NCI-H2196 treated with DMSO at 0.1 percent for 48 hours (cell line): ENCODE measurements around the gene CNTN2.

ENCODE experiments used
- DNase-seq: peaks from one replicate; lab custom pipeline; 2025; ENCODE audit not compliant: unreplicated experiment; lab: John Stamatoyannopoulos, UW

CNTN2 gene

GRCh38 chr1:205017766-205018165 lies 25.2 kb upstream of the CNTN2 start:
- no peak for DNase-seq

GRCh38 chr1:205018381-205018780 lies 24.6 kb upstream of the CNTN2 start:
- no peak for DNase-seq

DNA sequence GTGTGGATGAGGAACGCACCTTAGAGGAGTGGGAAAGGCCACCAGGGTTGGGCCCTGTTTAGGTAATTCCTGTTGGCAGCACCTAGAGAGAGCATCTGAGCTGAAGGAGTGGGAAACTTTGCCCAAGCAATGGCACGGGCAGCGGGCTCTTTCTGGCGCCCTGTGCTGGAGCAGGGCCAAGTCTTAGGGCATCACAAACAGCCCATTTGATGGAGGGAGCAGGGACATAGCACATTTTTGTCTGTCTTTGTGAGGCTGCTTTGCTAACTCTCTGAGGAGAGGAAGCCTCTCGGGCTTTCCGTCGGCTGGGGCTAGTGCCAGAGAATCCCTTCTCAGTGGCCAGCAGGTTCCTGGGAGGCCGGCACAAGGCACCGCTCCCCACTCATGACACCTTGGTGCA lies 22.5 kb upstream of the CNTN2 start:
- no peak for DNase-seq

- no peak for DNase-seq
Observed at GRCh38 chr1:205024679-205025078, 18.3 kb upstream of the CNTN2 start.

GRCh38 chr1:205025239-205025638 lies 17.8 kb upstream of the CNTN2 start:
- no peak for DNase-seq

GRCh38 chr1:205026181-205026580 lies 16.8 kb upstream of the CNTN2 start:
- no peak for DNase-seq

GRCh38 chr1:205028390-205028789 lies 14.6 kb upstream of the CNTN2 start:
- DNase-seq, result no peak

DNA sequence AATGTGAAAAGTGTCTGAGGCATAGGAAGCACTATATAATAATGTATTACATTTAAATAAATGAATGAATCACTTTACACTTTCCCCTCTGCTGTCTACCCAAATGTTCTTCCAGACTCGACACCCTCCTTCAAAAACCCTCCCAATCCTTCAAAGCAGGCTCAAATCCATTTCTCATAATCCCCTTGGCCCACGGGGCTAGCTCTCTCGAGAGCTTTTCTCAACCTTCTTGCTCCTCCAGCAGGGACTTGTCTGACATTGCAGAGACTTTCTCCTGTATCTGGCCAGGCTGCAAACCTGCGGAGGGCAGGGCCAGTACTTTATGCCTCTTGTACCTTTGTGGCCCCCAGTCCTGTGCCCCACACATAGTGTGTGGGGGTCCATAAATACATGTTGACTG lies 14.1 kb upstream of the CNTN2 start:
- DNase-seq, result no peak

- DNase-seq, result no peak
Observed at GRCh38 chr1:205030241-205030640, 12.8 kb upstream of the CNTN2 start.

GRCh38 chr1:205030896-205031295 lies 12.1 kb upstream of the CNTN2 start:
- no peak for DNase-seq

DNA sequence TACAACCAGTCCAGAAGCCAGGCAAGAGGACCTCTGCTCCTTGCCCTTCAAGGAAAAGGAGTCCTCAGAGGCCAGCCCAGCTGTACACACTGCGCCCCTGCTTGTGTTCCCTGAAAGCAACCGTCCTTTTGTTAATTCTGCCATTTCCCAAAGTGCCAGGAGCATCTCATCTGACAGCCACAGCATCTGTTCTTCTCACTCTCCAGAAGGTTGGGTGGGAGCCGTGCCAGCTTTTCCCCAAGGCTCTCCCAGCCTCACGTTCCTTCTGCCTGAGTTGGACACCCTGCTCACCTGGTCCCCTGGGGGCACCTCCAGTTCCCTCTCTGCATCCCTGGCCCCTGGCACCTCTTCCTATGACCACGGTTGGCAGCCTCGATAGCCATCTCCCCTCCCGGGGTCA lies 10.5 kb upstream of the CNTN2 start:
- DNase-seq, result no peak

DNA sequence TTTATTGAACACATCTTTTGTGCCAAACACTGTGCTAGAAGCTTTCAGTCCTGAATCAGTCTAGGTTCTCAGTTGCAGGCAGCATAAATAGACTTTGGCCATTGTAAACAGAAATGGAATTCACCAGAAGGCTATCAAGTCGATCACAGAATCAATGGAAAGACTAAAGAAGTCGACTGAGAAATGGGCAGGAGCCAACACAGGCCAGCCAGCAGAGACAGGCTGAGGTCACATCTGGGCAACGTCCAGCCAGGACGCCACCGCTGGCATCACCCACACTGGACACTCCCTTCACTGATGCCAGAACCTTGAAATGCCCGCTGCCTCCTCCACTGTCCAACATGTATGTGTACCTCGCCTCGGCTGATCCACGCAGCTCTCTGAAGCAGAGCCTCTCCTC lies 5.5 kb upstream of the CNTN2 start:
- DNase-seq, result no peak

DNA sequence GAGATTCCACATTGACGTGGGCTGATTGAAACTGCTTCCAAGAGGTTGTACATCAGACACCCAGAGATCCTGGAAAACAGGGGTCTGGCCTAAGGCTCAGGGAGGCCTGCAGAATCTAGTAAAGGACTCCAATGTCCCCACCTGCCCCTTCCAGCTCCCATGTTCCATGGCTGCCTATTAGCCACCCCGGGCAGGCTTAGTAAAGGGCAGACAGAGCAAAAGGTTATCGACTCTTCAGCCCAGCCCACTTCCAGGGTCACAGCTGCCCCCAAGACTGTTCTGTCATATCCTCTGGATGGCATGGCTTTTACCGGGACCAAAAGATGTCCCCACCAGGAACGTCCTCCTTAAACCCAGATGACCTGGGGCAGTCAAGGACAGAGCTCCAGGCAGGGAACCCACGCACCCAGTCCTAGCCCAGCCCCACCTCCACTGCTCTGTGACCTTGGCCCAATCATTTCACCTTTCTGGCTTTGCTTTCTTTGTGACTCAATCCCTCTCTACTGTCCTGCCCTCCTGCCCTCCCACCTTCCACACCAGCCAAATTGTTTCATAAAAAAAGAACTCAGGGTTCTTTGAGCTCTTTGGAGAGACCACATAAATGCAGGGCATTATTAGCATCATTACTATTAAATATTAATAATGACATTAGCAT lies 4.8 kb upstream of the CNTN2 start:
- DNase-seq, result no peak

- no peak for DNase-seq
Observed at GRCh38 chr1:205041001-205041715, 1.9 kb upstream of the CNTN2 start.

DNA sequence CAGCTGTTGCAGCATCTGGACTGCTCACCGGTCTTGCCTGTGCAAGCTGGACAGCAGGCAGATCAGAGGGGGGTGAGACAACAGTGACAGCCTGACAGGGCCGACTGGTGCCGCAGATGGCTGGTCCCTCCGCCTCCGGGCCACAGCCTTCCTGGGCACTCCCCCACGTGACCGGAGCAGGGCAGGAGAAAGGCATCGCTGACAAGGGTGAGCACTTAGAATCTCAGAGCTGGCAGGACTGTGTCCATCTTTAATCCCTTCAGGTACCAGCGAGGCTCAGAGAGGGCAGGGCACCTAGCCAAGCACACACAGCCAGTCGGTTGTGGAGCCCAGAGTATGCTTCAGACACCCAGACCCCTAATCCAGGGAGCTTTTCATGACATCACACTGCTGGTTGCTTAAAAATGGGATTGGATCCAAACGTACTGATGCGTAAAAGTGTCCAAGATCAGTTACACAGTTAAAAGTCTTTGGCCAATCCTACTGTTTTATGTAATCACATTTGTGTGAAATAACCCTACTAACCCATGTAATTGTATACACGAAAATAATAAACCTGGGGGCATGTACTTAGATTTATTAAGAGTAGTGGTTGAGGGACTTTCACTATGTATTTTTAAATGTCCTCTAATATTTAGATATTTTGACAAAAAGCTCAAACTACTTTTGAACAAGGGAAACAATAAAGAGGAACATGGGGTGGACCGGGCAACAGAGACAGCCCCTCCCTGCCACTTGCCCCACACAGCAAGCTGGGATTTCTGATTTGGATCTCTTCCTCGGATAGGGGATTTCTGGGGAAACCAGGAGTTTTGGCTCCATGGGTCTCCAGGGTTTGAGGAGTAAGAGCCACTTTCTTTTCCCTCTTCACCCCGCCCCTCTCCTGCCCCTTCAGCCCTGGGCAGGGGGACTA lies 758 bp upstream of the CNTN2 start:
- no peak for DNase-seq

- DNase-seq, result no peak
Observed at GRCh38 chr1:205043866-205044265, 854 bp downstream of the CNTN2 start.

- no peak for DNase-seq
Observed at GRCh38 chr1:205044741-205045140, 1.7 kb downstream of the CNTN2 start.

DNA sequence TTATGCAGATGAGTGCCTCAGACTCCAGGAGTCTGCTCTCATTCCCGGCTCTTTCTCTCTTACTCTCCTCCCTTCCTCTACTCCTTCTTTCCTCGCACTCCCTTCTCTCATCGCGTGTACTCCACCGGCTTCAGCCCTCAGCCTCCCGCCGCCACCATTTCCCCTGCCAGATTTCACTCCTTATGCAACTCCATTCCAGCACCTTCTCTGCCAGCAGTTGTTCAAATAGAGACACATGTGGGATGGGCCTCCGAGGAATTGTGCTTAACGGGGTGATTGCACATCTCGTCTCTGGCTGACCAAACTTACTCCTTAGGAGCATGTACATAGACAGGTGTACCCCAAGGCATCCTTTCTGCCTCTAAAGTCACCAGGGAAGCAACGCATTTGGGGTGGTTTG lies 2.1 kb downstream of the CNTN2 start:
- DNase-seq, result no peak

DNA sequence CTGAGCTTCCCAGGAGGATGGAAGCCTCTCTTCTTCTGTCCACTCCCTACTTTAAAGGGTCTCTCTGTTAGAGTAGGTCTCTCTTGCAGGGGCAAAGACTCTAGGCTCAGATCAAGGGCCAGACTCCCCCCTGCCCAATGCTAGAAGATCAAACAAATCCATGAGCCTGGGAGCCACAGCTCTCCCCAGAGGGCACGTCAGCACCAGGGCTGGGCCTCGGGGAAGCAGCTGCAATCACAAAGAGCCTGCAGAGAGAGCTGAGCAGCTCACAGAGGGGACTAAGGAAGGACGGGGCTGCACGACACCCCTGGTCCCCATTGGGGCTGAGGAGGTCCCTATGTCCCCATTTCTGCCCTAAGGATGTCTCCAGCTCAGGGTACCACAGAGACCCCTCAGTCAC lies 3.9 kb downstream of the CNTN2 start:
- no peak for DNase-seq

DNA sequence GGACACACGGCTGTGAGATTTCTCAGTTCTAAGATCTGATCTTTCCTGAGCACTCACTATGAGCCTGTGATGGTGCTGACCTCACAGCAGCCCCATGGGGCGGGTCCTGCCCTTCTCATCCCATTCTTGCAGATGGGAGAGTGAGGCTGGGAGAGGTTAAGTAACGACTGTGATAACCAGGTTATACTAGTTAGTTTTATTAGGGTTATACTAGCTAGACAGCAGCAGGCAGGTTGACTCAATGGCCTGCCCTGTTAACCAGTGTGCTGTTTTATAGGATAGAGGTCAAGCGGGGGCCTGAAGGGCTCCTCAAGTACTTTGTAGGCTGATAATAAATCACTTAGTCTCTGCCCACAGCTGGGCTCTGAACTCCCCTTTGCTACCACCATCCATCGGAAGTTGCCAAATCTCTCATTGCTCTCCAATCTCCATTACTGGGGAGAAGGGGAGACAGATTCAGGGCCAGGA lies 4.8 kb downstream of the CNTN2 start:
- DNase-seq, result no peak

GRCh38 chr1:205048382-205048781 lies 5.4 kb downstream of the CNTN2 start:
- no peak for DNase-seq

DNA sequence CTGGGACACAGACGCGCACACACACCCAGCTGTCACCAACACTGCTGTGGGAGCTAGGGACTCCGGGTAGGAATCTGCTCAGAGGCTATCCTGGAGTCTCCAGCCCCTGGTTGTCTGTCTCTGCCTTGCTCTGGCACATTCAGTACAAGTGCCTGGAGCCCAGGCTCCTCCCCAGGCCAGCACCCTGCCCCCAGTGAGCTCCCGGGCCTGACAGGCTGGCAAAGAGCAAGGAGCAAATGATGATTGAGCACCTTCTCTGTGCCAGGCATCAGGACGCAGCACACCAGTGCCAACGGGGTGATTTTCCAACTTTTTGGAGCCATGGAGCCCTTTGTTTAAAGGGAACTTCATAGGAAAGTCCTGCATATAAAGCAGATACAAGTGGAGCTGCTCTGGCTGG lies 6.5 kb downstream of the CNTN2 start:
- DNase-seq, result no peak
